SH-SY5Y (cell line): ENCODE results near the gene PPP1R13L.

Experiments used
- GATA2 ChIP-seq: IDR thresholded peaks from 2 replicates; pipeline ENCODE4 v1.6.1; 2011; ENCODE audit warnings: mild to moderate bottlenecking, low read depth, low read length
- GATA3 ChIP-seq: IDR thresholded peaks from 2 replicates; pipeline ENCODE4 v1.6.1; 2011; ENCODE audit warnings: low read depth, mild to moderate bottlenecking, low read length, moderate library complexity

DNA sequence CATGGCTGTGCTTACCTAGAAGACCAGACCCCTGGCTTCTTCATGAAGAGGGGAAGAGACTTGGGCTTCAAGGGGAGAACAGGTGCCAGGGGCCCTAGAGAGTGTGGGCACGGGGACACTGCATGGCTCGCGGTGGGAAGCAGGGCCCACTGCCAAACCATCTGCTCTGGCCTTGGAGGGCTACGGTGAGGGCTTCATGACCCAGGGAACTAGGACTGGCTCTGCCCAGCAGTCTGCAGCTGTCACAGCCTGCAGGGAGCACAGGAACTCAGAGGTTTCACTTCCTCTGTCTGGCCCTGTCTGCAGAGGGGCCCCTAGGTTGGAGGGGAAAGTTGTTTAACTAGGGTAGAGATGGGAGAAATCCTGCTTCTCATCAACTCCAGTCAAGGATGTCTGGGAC lies 14.5 kb upstream of the PPP1R13L start:
- TF ChIP-seq GATA2 (no peak), GATA3 (no peak)
